CD8-positive, alpha-beta memory T cell (primary cell): Measurements from ENCODE around the gene PRKG1. TPM values are rescaled to one million over a fixed set of nuclear protein-coding genes. Genes with fewer than 3 reads are reported as not detected.
"Not testable (repeated sequence)": the region's sequence is repeated elsewhere in the genome, so short reads cannot be mapped to it uniquely, and the experiment has no call there.

ENCODE experiments used
- CTCF ChIA-PET: fragments of 350-600 bp; sonication (Branson Sonifier 250); formaldehyde crosslinking; loops from one replicate; lab custom pipeline; 2021; ENCODE audit warnings: antibody characterized with exemption; lab: Charles Lee
- POLR2A ChIA-PET: fragments of 350-600 bp; sonication (Branson Sonifier 250); formaldehyde crosslinking; loops from one replicate; lab custom pipeline; 2021; ENCODE audit warnings: antibody characterized with exemption; lab: Charles Lee
- DNase-seq, 5 donors: peaks; one replicate each; pipeline versions ENCODE4 v3.0.0 to v3.0.0-alpha.2; 2020 to 2022; ENCODE audit warnings: mixed read lengths in 1 of 5
- H3K27ac ChIP-seq: one replicate; pipeline ENCODE4 v1.7.0; 2013; ENCODE audit warnings: low read depth, mild to moderate bottlenecking, low read length, moderate library complexity
- H3K27me3 ChIP-seq: 2 replicates; pipeline ENCODE4 v1.7.0; 2013; ENCODE audit warnings: low read length, mild to moderate bottlenecking; ENCODE audit not compliant: insufficient read depth, poor library complexity, severe bottlenecking
- H3K36me3 ChIP-seq: 2 replicates; pipeline ENCODE4 v1.7.0; 2013; ENCODE audit warnings: mild to moderate bottlenecking, low read length, moderate library complexity; ENCODE audit not compliant: insufficient read depth
- H3K4me1 ChIP-seq: 2 replicates; pipeline ENCODE4 v1.7.0; 2013; ENCODE audit warnings: mild to moderate bottlenecking, low read length, moderate library complexity; ENCODE audit not compliant: insufficient read depth
- H3K4me3 ChIP-seq: 2 replicates; pipeline ENCODE4 v1.7.0; 2013; ENCODE audit warnings: mild to moderate bottlenecking, low read length
- H3K9me3 ChIP-seq: 2 replicates; pipeline ENCODE4 v1.7.0; 2013; ENCODE audit warnings: mild to moderate bottlenecking, low read length
- H3K27ac Mint-ChIP-seq, 8 donors: one replicate each; pipeline ENCODE4 v1.8.0; 2020 to 2021; ENCODE audit warnings: mixed read lengths in 8 of 8, mild to moderate bottlenecking in 6 of 8, inconsistent platforms in 3 of 8, moderate library complexity in 3 of 8
- H3K27me3 Mint-ChIP-seq, 2 donors: one replicate each; pipeline ENCODE4 v1.8.0; 2020 to 2021; ENCODE audit warnings: mixed read lengths in 2 of 2, mild to moderate bottlenecking in 1 of 2, moderate library complexity in 1 of 2
- H3K36me3 Mint-ChIP-seq, 3 donors: one replicate each; pipeline ENCODE4 v1.8.0; 2020 to 2021; ENCODE audit warnings: mixed read lengths in 3 of 3, inconsistent platforms in 1 of 3, mild to moderate bottlenecking in 1 of 3
- H3K4me1 Mint-ChIP-seq, 3 donors: one replicate each; pipeline ENCODE4 v1.8.0; 2020 to 2021; ENCODE audit warnings: mixed read lengths in 3 of 3, inconsistent platforms in 1 of 3, mild to moderate bottlenecking in 1 of 3
- H3K4me3 Mint-ChIP-seq, 7 donors: one replicate each; pipeline ENCODE4 v1.8.0; 2020 to 2021; ENCODE audit warnings: mixed read lengths in 7 of 7, mild to moderate bottlenecking in 6 of 7, moderate library complexity in 4 of 7, inconsistent platforms in 2 of 7
- H3K9me3 Mint-ChIP-seq, 5 donors: one replicate each; pipeline ENCODE4 v1.8.0; 2020 to 2022; ENCODE audit warnings: mixed read lengths in 5 of 5, mild to moderate bottlenecking in 3 of 5, moderate library complexity in 2 of 5, inconsistent platforms in 1 of 5
- polyA plus RNA-seq: library from polyadenylated mRNA; unstranded; fragments of 300-500 nt; fragmentation: Illumina TruSeq; gene quantifications from one replicate; pipeline ENCODE4 v1.2.3, GENCODE V29; 2021
- total RNA-seq, 2 experiments: library from RNA; stranded (reverse); gene quantifications; one replicate each; pipeline ENCODE4 v1.2.3, GENCODE V29; 2021

PRKG1 gene
- total and polyA plus RNA-seq, 3 experiments from 2014 or later: not detected

- ChIA-PET POLR2A (no interaction called here), CTCF (no interaction called here)
- no peak overlapping the region for H3K27ac ChIP-seq
- no peak overlapping the region for H3K4me3 ChIP-seq
- H3K27me3 Mint-ChIP-seq: no peaks in the 10 kb centered on the region
- H3K9me3 Mint-ChIP-seq: no peaks in the 10 kb centered on the region
- H3K36me3 ChIP-seq: no peaks in the 10 kb centered on the region
- no peaks in the 10 kb centered on the region for H3K4me1 Mint-ChIP-seq
- no peaks in the 10 kb centered on the region for H3K4me1 ChIP-seq
- no peak for DNase-seq
- no peaks in the 10 kb centered on the region for H3K27me3 ChIP-seq
- H3K4me3 Mint-ChIP-seq: no peak overlapping the region
- H3K9me3 ChIP-seq: no peaks in the 10 kb centered on the region
- H3K36me3 Mint-ChIP-seq: no peaks in the 10 kb centered on the region
- H3K27ac Mint-ChIP-seq: no peak overlapping the region
Measured at GRCh38 chr10:51147644-51148399, 73.5 kb downstream of the PRKG1 start.

DNA sequence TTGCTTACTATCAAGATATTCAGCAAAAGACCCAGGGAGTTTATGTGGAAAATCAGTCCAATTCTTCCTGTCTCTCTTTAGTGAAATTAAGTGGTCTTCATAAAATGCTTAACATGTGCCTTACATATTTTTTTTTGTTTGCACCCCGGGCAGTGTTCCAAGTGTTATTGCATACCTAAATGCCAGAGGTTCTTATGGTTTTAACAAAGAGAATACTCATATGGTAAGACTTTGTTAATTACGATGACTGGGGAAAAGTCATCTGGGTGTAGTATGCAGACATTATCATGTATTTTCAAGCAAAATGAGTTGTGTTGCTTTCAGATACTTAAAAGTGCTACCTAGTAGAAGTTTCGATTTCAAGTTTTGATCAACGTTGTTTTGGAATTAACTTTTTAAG, 82.6 kb downstream of the PRKG1 start:
- no peaks in the 10 kb centered on the region for H3K9me3 ChIP-seq
- H3K4me3 Mint-ChIP-seq: no peak overlapping the region
- H3K9me3 Mint-ChIP-seq: no peaks in the 10 kb centered on the region
- ChIA-PET POLR2A (no interaction called here), CTCF (no interaction called here)
- no peak for DNase-seq
- H3K4me1 ChIP-seq: no peaks in the 10 kb centered on the region
- H3K36me3 Mint-ChIP-seq: no peaks in the 10 kb centered on the region
- no peak overlapping the region for H3K27ac ChIP-seq
- no peaks in the 10 kb centered on the region for H3K36me3 ChIP-seq
- H3K4me3 ChIP-seq: no peak overlapping the region
- H3K27me3 Mint-ChIP-seq: peaks cover 0 to 1% of the 10 kb centered on the region in 2 donors
- H3K27ac Mint-ChIP-seq: no peak overlapping the region
- no peaks in the 10 kb centered on the region for H3K4me1 Mint-ChIP-seq
- no peaks in the 10 kb centered on the region for H3K27me3 ChIP-seq

- Mint-ChIP-seq H3K9me3 (no peaks in the 10 kb centered on the region), H3K27me3 (peaks cover 0 to 1% of the 10 kb centered on the region in 2 donors), H3K4me1 (no peaks in the 10 kb centered on the region), H3K4me3 (no peak overlapping the region), H3K27ac (no peak overlapping the region), H3K36me3 (no peaks in the 10 kb centered on the region)
- H3K27me3 ChIP-seq: no peaks in the 10 kb centered on the region
- H3K36me3 ChIP-seq: no peaks in the 10 kb centered on the region
- no peaks in the 10 kb centered on the region for H3K4me1 ChIP-seq
- ChIA-PET POLR2A (no interaction called here), CTCF (no interaction called here)
- H3K27ac ChIP-seq: no peak overlapping the region
- no peak for DNase-seq
- no peaks in the 10 kb centered on the region for H3K9me3 ChIP-seq
- H3K4me3 ChIP-seq: no peak overlapping the region
Measured at GRCh38 chr10:51158832-51159231, 84.5 kb downstream of the PRKG1 start.

GRCh38 chr10:51159841-51160240, 85.6 kb downstream of the PRKG1 start:
- Mint-ChIP-seq H3K27ac (no peak overlapping the region), H3K36me3 (no peaks in the 10 kb centered on the region), H3K27me3 (no peaks in the 10 kb centered on the region), H3K4me1 (no peaks in the 10 kb centered on the region), H3K9me3 (no peaks in the 10 kb centered on the region), H3K4me3 (no peak overlapping the region)
- ChIA-PET POLR2A (no interaction called here), CTCF (no interaction called here)
- Histone ChIP-seq H3K27me3 (no peaks in the 10 kb centered on the region), H3K9me3 (no peaks in the 10 kb centered on the region), H3K4me1 (no peaks in the 10 kb centered on the region), H3K36me3 (no peaks in the 10 kb centered on the region), H3K4me3 (no peak overlapping the region), H3K27ac (no peak overlapping the region)
- DNase-seq: no peak

DNA sequence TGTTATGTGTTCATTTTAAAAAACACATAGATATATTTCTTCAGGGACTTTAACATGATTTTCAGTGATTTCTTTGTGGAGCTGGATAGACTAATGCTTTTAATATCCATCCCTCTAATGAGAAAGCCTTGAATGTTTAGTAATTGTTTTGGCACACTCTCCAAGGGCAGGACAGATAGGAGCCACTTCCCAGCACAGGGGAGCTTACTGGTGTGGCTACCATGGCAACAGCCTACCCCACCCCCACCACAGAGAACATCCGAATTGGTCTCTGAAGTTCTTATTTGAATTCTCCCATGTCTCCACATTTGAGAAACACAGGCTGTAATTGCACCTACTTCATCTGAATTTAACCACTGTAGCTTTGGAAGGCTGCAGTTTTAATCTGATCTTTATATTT, 87.7 kb downstream of the PRKG1 start:
- Histone ChIP-seq H3K4me1 (no peaks in the 10 kb centered on the region), H3K9me3 (no peaks in the 10 kb centered on the region), H3K4me3 (no peak overlapping the region), H3K27ac (no peak overlapping the region), H3K27me3 (no peaks in the 10 kb centered on the region), H3K36me3 (no peaks in the 10 kb centered on the region)
- POLR2A ChIA-PET: interaction anchor here (0.5 kb wide), 1 partner anchor 80 kb away, joined by 3 read pairs; no protein-coding TSS in a partner anchor
- no peak overlapping the region for H3K4me3 Mint-ChIP-seq
- no peaks in the 10 kb centered on the region for H3K4me1 Mint-ChIP-seq
- H3K9me3 Mint-ChIP-seq: peaks cover 0 to 1% (median 0%) of the 10 kb centered on the region in 5 donors
- no peak overlapping the region for H3K27ac Mint-ChIP-seq
- DNase-seq: no peak
- CTCF ChIA-PET: no interaction called here
- no peaks in the 10 kb centered on the region for H3K36me3 Mint-ChIP-seq
- H3K27me3 Mint-ChIP-seq: no peaks in the 10 kb centered on the region

GRCh38 chr10:51163380-51164049, 89.2 kb downstream of the PRKG1 start:
- H3K9me3 Mint-ChIP-seq, H3K27ac ChIP-seq, H3K36me3 ChIP-seq, CTCF ChIA-PET, H3K4me1 ChIP-seq, H3K27me3 ChIP-seq, H3K27me3 Mint-ChIP-seq, H3K4me3 Mint-ChIP-seq, H3K36me3 Mint-ChIP-seq, H3K4me3 ChIP-seq, H3K9me3 ChIP-seq, H3K4me1 Mint-ChIP-seq, H3K27ac Mint-ChIP-seq, DNase-seq, POLR2A ChIA-PET: not testable (repeated sequence)

GRCh38 chr10:51168086-51168815, 94.0 kb downstream of the PRKG1 start:
- H3K4me3 ChIP-seq: no peak overlapping the region
- no peaks in the 10 kb centered on the region for H3K27me3 ChIP-seq
- ChIA-PET POLR2A (no interaction called here), CTCF (no interaction called here)
- Mint-ChIP-seq H3K27me3 (no peaks in the 10 kb centered on the region), H3K36me3 (no peaks in the 10 kb centered on the region), H3K9me3 (peaks cover 0 to 2% (median 0%) of the 10 kb centered on the region in 5 donors), H3K4me3 (no peak overlapping the region), H3K27ac (no peak overlapping the region), H3K4me1 (no peaks in the 10 kb centered on the region)
- no peak overlapping the region for H3K27ac ChIP-seq
- no peaks in the 10 kb centered on the region for H3K4me1 ChIP-seq
- H3K36me3 ChIP-seq: no peaks in the 10 kb centered on the region
- H3K9me3 ChIP-seq: no peaks in the 10 kb centered on the region
- DNase-seq: no peak

DNA sequence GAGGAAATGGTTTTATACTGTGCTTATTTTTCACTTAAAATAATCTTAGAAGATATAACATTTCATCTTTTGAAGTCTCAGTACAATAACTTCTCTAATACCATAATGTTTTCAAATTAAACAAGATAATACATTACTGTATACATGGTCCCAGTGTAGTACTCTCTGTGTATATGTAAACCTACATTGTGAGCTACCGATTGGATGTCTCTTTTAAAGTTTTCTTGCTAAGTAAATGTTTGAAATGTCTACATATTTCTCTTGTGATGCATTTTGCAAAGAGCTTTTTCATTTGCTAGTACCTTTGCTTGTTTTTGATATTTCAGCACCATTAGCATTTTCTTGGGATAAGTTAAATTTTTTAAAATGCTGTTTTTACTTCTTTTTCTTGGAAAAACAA, 94.8 kb downstream of the PRKG1 start:
- no peaks in the 10 kb centered on the region for H3K27me3 ChIP-seq
- no peaks in the 10 kb centered on the region for H3K4me1 Mint-ChIP-seq
- no peaks in the 10 kb centered on the region for H3K36me3 ChIP-seq
- H3K36me3 Mint-ChIP-seq: no peaks in the 10 kb centered on the region
- H3K9me3 Mint-ChIP-seq: peaks cover 0 to 2% (median 0%) of the 10 kb centered on the region in 5 donors
- no peaks in the 10 kb centered on the region for H3K27me3 Mint-ChIP-seq
- H3K27ac ChIP-seq: no peak overlapping the region
- no peak for DNase-seq
- H3K9me3 ChIP-seq: no peaks in the 10 kb centered on the region
- H3K4me1 ChIP-seq: no peaks in the 10 kb centered on the region
- POLR2A ChIA-PET: no interaction called here
- CTCF ChIA-PET: no interaction called here
- no peak overlapping the region for H3K4me3 Mint-ChIP-seq
- no peak overlapping the region for H3K4me3 ChIP-seq
- no peak overlapping the region for H3K27ac Mint-ChIP-seq
